Right lobe of liver (tissue), 6 donors: ENCODE results near the gene KLHL30. TPM values are rescaled to one million over a fixed set of nuclear protein-coding genes. Genes with fewer than 3 reads are reported as not detected.

ENCODE experiments used
- ATAC-seq, 4 donors: fragments of 200-7000 bp; cut with Tn5 transposase; one replicate each; pipeline ENCODE4 v1.9.1; 2020; ENCODE audit warnings: mild to moderate bottlenecking in 4 of 4, moderate library complexity in 4 of 4
- DNase-seq, 3 donors: peaks; one replicate each; pipeline ENCODE4 v3.0.0-alpha.2; 2020
- H3K27ac ChIP-seq, 3 donors: fragments of 200-600 bp; one replicate each; pipeline ENCODE4 v1.8.0; 2022
- H3K27me3 ChIP-seq, 2 donors: fragments of 200-600 bp; one replicate each; pipeline ENCODE4 v1.8.0; 2022
- H3K36me3 ChIP-seq, 4 donors: fragments of 200-600 bp; sonication (generic) in 1 of 4; one replicate each; pipeline versions ENCODE4 v1.5.1 to v1.8.0; 2017 to 2022; ENCODE audit warnings: control low read depth in 1 of 4
- H3K4me1 ChIP-seq, 4 donors: fragments of 200-600 bp; sonication (generic) in 1 of 4; one replicate each; pipeline versions ENCODE4 v1.5.1 to v1.8.0; 2017 to 2022; ENCODE audit warnings: control low read depth in 1 of 4
- H3K4me3 ChIP-seq, 3 donors: fragments of 200-600 bp; one replicate each; pipeline ENCODE4 v1.8.0; 2022
- H3K9me3 ChIP-seq, 4 donors: fragments of 200-600 bp; sonication (generic) in 1 of 4; one replicate each; pipeline versions ENCODE4 v1.5.1 to v1.8.0; 2017 to 2022; ENCODE audit warnings: control low read depth in 1 of 4
- CTCF ChIP-seq, 4 donors: fragments of 200-600 bp in 3 of 4; fragments of 450-650 bp in 1 of 4; IDR thresholded peaks; one replicate each; pipeline versions ENCODE4 v1.5.1 to v1.8.0; 2016 to 2022; ENCODE audit warnings: antibody characterized with exemption in 4 of 4, mild to moderate bottlenecking in 2 of 4
- POLR2A ChIP-seq: fragments of 450-650 bp; IDR thresholded peaks from one replicate; pipeline ENCODE4 v1.6.1; 2017; ENCODE audit warnings: antibody characterized with exemption, mild to moderate bottlenecking
- WGBS: methylation state at CpG from one replicate; pipeline ENCODE4 v1.1.6; 2018; ENCODE audit warnings: low coverage, low lambda C conversion rate; ENCODE audit not compliant: insufficient coverage; ENCODE audit errors: missing lambda C conversion rate; 5-methylcytosine and 5-hydroxymethylcytosine counted together
- intact Hi-C, 2 donors: fragments of 100-400 bp; cut with DNase I; formaldehyde crosslinking; loops; one replicate each; pipeline versions ENCODE4 v1.11.2 to v1.14.1; 2022
- total RNA-seq, 6 experiments: library from RNA; depleted of rRNA in 2 of 6; stranded (reverse); fragments of >200 nt in 2 of 6; fragmentation: NEBNext Ultra II Directional in 3 of 6; extraction: Animal tissue kit (Norgen Biotek cat#: 25700) in 3 of 6; gene quantifications; one replicate each; pipeline versions ENCODE4 v1.1.0 to v1.2.4, GENCODE V29; 2016 to 2023
- donor health status: DM: no; HTN: yes; CAD: no.
- donor health status: DM: no; HTN: no; CAD: no.
- donor health status: DM: no; HTN: no; CAD: no.
- donor health status: DM: no; HTN: yes; CAD: no.
- donor health status: DM: no; HTN: yes; CAD: no.

The KLHL30 gene
- total RNA-seq, 6 experiments from 2014 or later: 0.04 to 0.19 (median 0.11) TPM; not detected in 2

- WGBS: no CpG with 5 or more reads among the region's 30 CpGs
- Histone ChIP-seq H3K36me3 (no peaks in the 10 kb centered on the region), H3K9me3 (no peaks in the 10 kb centered on the region), H3K27me3 (no peaks in the 10 kb centered on the region), H3K27ac (no peak overlapping the region), H3K4me3 (no peak overlapping the region), H3K4me1 (no peaks in the 10 kb centered on the region)
- intact Hi-C loops: no loop called here
- DNase-seq (peak in 2 of 3 donors; percentile 12 to 26), ATAC-seq (no peak)
- TF ChIP-seq POLR2A (no peak), CTCF (IDR thresholded peaks at IDR 0.05) (no peak)
Measured at GRCh38 chr2:238120463-238121298, 17.8 kb upstream of the KLHL30 start.

- DNase-seq (peak in 1 of 3 donors; percentile 47), ATAC-seq (no peak)
- Histone ChIP-seq H3K27ac (no peak overlapping the region), H3K27me3 (no peaks in the 10 kb centered on the region), H3K9me3 (no peaks in the 10 kb centered on the region), H3K4me1 (no peaks in the 10 kb centered on the region), H3K4me3 (no peak overlapping the region), H3K36me3 (no peaks in the 10 kb centered on the region)
- intact Hi-C loops: no loop called here
- 82% methylated on average over 9 of the region's 27 CpGs for WGBS
- no peak for TF ChIP-seq CTCF (IDR thresholded peaks at IDR 0.05)
- TF ChIP-seq POLR2A: no peak
Measured at GRCh38 chr2:238121511-238122286, 16.8 kb upstream of the KLHL30 start.

GRCh38 chr2:238122287-238123217 is 15.9 kb upstream of the KLHL30 start:
- no peaks in the 10 kb centered on the region for H3K9me3 ChIP-seq
- no peak for ATAC-seq
- TF ChIP-seq CTCF (IDR thresholded peaks at IDR 0.05) (no peak), POLR2A (no peak)
- H3K27me3 ChIP-seq: no peaks in the 10 kb centered on the region
- H3K4me3 ChIP-seq: no peak overlapping the region
- 80% methylated on average over 1 of the region's 29 CpGs for WGBS
- H3K27ac ChIP-seq: no peak overlapping the region
- peak in 2 of 3 donors; percentile 18 to 48 for DNase-seq
- no peaks in the 10 kb centered on the region for H3K4me1 ChIP-seq
- no peaks in the 10 kb centered on the region for H3K36me3 ChIP-seq
- intact Hi-C loops: no loop called here

- intact Hi-C loops: no loop called here
- Histone ChIP-seq H3K4me1 (no peaks in the 10 kb centered on the region), H3K9me3 (no peaks in the 10 kb centered on the region), H3K4me3 (no peak overlapping the region), H3K36me3 (no peaks in the 10 kb centered on the region), H3K27ac (no peak overlapping the region), H3K27me3 (no peaks in the 10 kb centered on the region)
- WGBS: 95% methylated on average over 7 of the region's 22 CpGs
- DNase-seq: peak in 1 of 3 donors; percentile 53
- ATAC-seq: no peak
- TF ChIP-seq POLR2A (no peak), CTCF (IDR thresholded peaks at IDR 0.05) (no peak)
Measured at GRCh38 chr2:238123218-238123971, 15.1 kb upstream of the KLHL30 start.
